A549 (cell line): ENCODE measurements around the gene LGR6. TPM values are rescaled to one million over a fixed set of nuclear protein-coding genes. Genes with fewer than 3 reads are reported as not detected.

Experiments
- ATAC-seq, 2 experiments: fragments of 200-7000 bp in 1 of 2; fragments of >200 bp in 1 of 2; cut with Nextera tagmentation in 1 of 2; cut with Tn5 transposase in 1 of 2; 3 replicates each; pipeline versions ENCODE4 v1.8.0 to v1.9.1; 2018 to 2020; ENCODE audit warnings: mild to moderate bottlenecking in 1 of 2, moderate library complexity in 1 of 2
- CTCF ChIA-PET: fragments of 300-600 bp; sonication (Branson Sonifier 250); formaldehyde crosslinking; extraction: SDS; loops from one replicate; lab custom pipeline; 2021; ENCODE audit warnings: antibody characterized with exemption, inconsistent platforms; lab: Yijun Ruan, JAX
- POLR2A ChIA-PET: fragments of 350-600 bp; formaldehyde crosslinking; extraction: SDS; loops from one replicate; lab custom pipeline; 2021; ENCODE audit warnings: antibody characterized with exemption, inconsistent platforms; lab: Yijun Ruan, JAX
- DNase-seq, 2 experiments: peaks; one replicate each; pipeline versions ENCODE4 v3.0.0 to v3.0.0-alpha.2; 2011 to 2016; ENCODE audit warnings: low read depth in 1 of 2, low spot score in 1 of 2
- FAIRE-seq: peaks from 2 replicates; lab custom pipeline; 2011; peaks lifted over from hg19 to GRCh38; lab: Jason Lieb, UNC
- H3K27ac ChIP-seq, 2 experiments: fragments of >200 bp; sonication (Bioruptor Twin); formaldehyde crosslinking; 3 replicates each; pipeline ENCODE4 v1.5.1; 2016 to 2017
- H3K4me1 ChIP-seq: fragments of >200 bp; sonication (Bioruptor Twin); formaldehyde crosslinking; 3 replicates; pipeline ENCODE4 v1.6.1; 2016
- H3K4me2 ChIP-seq: fragments of >200 bp; sonication (Bioruptor Twin); formaldehyde crosslinking; 3 replicates; pipeline ENCODE4 v1.6.1; 2016
- H3K4me3 ChIP-seq: fragments of >200 bp; sonication (Bioruptor Twin); formaldehyde crosslinking; 3 replicates; pipeline ENCODE4 v1.5.1; 2016
- H3K9me3 ChIP-seq: fragments of >200 bp; sonication (Bioruptor Twin); formaldehyde crosslinking; 3 replicates; pipeline ENCODE4 v1.6.1; 2016
- CBX8 ChIP-seq: fragments of 200-600 bp; sonication (generic); IDR thresholded peaks from 2 replicates; pipeline ENCODE4 v1.6.1; 2016
- CHD2 ChIP-seq: fragments of 150-350 bp; IDR thresholded peaks from 2 replicates; pipeline ENCODE4 v1.6.1; 2014; ENCODE audit warnings: low read length; ENCODE audit not compliant: partially characterized antibody
- EHF ChIP-seq: fragments of 250-450 bp; sonication (Bioruptor Pico); IDR thresholded peaks from 2 replicates; pipeline ENCODE4 v1.5.0; 2020; ENCODE audit warnings: mild to moderate bottlenecking
- FOSL2 ChIP-seq, 2 experiments: fragments of 450-650 bp in 1 of 2; fragments of >200 bp in 1 of 2; sonication (Bioruptor Twin) in 1 of 2; formaldehyde crosslinking; IDR thresholded peaks; 2 replicates each; pipeline versions ENCODE4 v1.5.0 to v1.6.1; 2016 to 2020; ENCODE audit warnings: mild to moderate bottlenecking in 1 of 2, moderate library complexity in 1 of 2
- HDAC2 ChIP-seq: fragments of 200-600 bp; sonication (generic); IDR thresholded peaks from 2 replicates; pipeline ENCODE4 v1.6.1; 2016
- HES2 ChIP-seq: fragments of >200 bp; sonication (Bioruptor Twin); formaldehyde crosslinking; IDR thresholded peaks from 2 replicates; pipeline ENCODE4 v1.6.1; 2016
- HEYL ChIP-seq: fragments of 250-450 bp; sonication (Bioruptor Pico); IDR thresholded peaks from 2 replicates; pipeline ENCODE4 v1.8.0; 2021; ENCODE audit warnings: mild to moderate bottlenecking, moderate library complexity
- HOXB13 ChIP-seq: fragments of 250-450 bp; sonication (Bioruptor Pico); IDR thresholded peaks from 2 replicates; pipeline ENCODE4 v1.5.0; 2020; ENCODE audit warnings: low read depth, mild to moderate bottlenecking, moderate library complexity
- JUN ChIP-seq, 2 experiments: fragments of >200 bp; sonication (Bioruptor Twin); formaldehyde crosslinking; IDR thresholded peaks; 2 replicates in 1 of 2; 3 replicates in 1 of 2; pipeline ENCODE4 v1.6.1; 2016 to 2017
- JUNB ChIP-seq: fragments of >200 bp; sonication (Bioruptor Twin); formaldehyde crosslinking; IDR thresholded peaks from 2 replicates; pipeline ENCODE4 v1.6.1; 2016
- KDM5A ChIP-seq: fragments of 200-600 bp; sonication (generic); IDR thresholded peaks from 2 replicates; pipeline ENCODE4 v1.6.1; 2016; ENCODE audit warnings: antibody characterized with exemption, mild to moderate bottlenecking
- MAFK ChIP-seq: fragments of 450-650 bp; IDR thresholded peaks from 2 replicates; pipeline ENCODE4 v1.6.1; 2014; ENCODE audit not compliant: partially characterized antibody
- MYC ChIP-seq: IDR thresholded peaks from 2 replicates; pipeline ENCODE4 v1.6.1; 2012; ENCODE audit warnings: mild to moderate bottlenecking, inconsistent platforms, low read length, improper control_type of control experiment, borderline replicate concordance
- NPAS2 ChIP-seq: fragments of 250-450 bp; sonication (Bioruptor Pico); IDR thresholded peaks from 2 replicates; pipeline ENCODE4 v1.8.0; 2022; ENCODE audit warnings: mild to moderate bottlenecking, moderate library complexity, borderline replicate concordance
- PHF8 ChIP-seq: fragments of 200-600 bp; sonication (generic); IDR thresholded peaks from 2 replicates; pipeline ENCODE4 v1.6.1; 2016; ENCODE audit warnings: low read depth, mild to moderate bottlenecking, antibody characterized with exemption, moderate library complexity, borderline replicate concordance
- POLR2A ChIP-seq: IDR thresholded peaks from 2 replicates; pipeline ENCODE4 v1.6.1; 2012; ENCODE audit warnings: mild to moderate bottlenecking, low read length
- POLR2AphosphoS2 ChIP-seq: conservative IDR thresholded peaks from 2 replicates; pipeline ENCODE4 v1.6.1; 2012; ENCODE audit warnings: low read length, improper control_type of control experiment, inconsistent platforms
- RAD21 ChIP-seq, 2 experiments: fragments of >200 bp in 1 of 2; sonication (Bioruptor Twin) in 1 of 2; formaldehyde crosslinking in 1 of 2; IDR thresholded peaks in 1 of 2; conservative IDR thresholded peaks in 1 of 2; 2 replicates in 1 of 2; 3 replicates in 1 of 2; pipeline ENCODE4 v1.6.1; 2012 to 2018; ENCODE audit warnings: inconsistent platforms in 1 of 2
- REST ChIP-seq: fragments of 200-600 bp; sonication (generic); IDR thresholded peaks from 2 replicates; pipeline ENCODE4 v1.6.1; 2016; ENCODE audit warnings: antibody characterized with exemption, mild to moderate bottlenecking, moderate library complexity
- SREBF2 ChIP-seq: fragments of 450-650 bp; IDR thresholded peaks from 2 replicates; pipeline ENCODE4 v1.6.1; 2014; ENCODE audit warnings: mild to moderate bottlenecking, moderate library complexity
- TFCP2L1 ChIP-seq: fragments of 250-450 bp; sonication (Bioruptor Pico); IDR thresholded peaks from 2 replicates; pipeline ENCODE4 v1.5.0; 2021; ENCODE audit warnings: mild to moderate bottlenecking
- ZNF302 ChIP-seq: fragments of 250-450 bp; sonication (Bioruptor Pico); IDR thresholded peaks from 2 replicates; pipeline ENCODE4 v1.9.0; 2021; ENCODE audit warnings: inconsistent platforms, mild to moderate bottlenecking, moderate library complexity
- ZSCAN20 ChIP-seq: fragments of 250-450 bp; sonication (Bioruptor Pico); IDR thresholded peaks from 2 replicates; pipeline ENCODE4 v1.8.0; 2022; ENCODE audit warnings: mild to moderate bottlenecking, moderate library complexity
- WGBS: methylation state at CpG from one replicate; pipeline ENCODE4 v1.1.6; 2017; ENCODE audit errors: missing lambda C conversion rate; 5-methylcytosine and 5-hydroxymethylcytosine counted together
- polyA plus RNA-seq, 4 experiments: library from polyadenylated mRNA; depleted of rRNA in 3 of 4; stranded (reverse); fragments of >200 nt; fragmentation: RNase III in 1 of 4; extraction: RNeasy Plus Mini Kit Qiagen cat#74134 plus additional on column Dnase treatment in 1 of 4; gene quantifications; 2 replicates in 3 of 4; 3 replicates in 1 of 4; pipeline ENCODE4 v1.2.3, GENCODE V29; 2011 to 2017
- TF ChIP-seq, protein P1 (sequence below): IDR thresholded peaks from 2 replicates; pipeline ENCODE4 v1.6.1; 2012
- TF ChIP-seq, protein P2 (sequence below): fragments of 250-450 bp; sonication (Bioruptor Pico); IDR thresholded peaks from 2 replicates; pipeline ENCODE4 v1.5.0; 2021; ENCODE audit warnings: mild to moderate bottlenecking, moderate library complexity, borderline replicate concordance
- TF ChIP-seq, protein P3 (sequence below): fragments of 450-650 bp; IDR thresholded peaks from 2 replicates; pipeline ENCODE4 v1.6.1; 2014; ENCODE audit warnings: antibody characterized with exemption
- TF ChIP-seq, protein P4 (sequence below): IDR thresholded peaks from 2 replicates; pipeline ENCODE4 v1.6.1; 2012
- TF ChIP-seq, protein P5 (sequence below): fragments of 150-350 bp; IDR thresholded peaks from 2 replicates; pipeline ENCODE4 v1.6.1; 2014; ENCODE audit warnings: low read depth, mild to moderate bottlenecking, low read length

LGR6 gene
- polyA plus RNA-seq, 2 of the 4 experiments (the other 2 are of a cell fraction) = 0.84 to 1.1 TPM

- no peak for TF ChIP-seq PHF8
- TF ChIP-seq HEYL = no peak
- no peak for TF ChIP-seq POLR2A
Observed at GRCh38 chr1:202264300-202264699, 70.7 kb downstream of the LGR6 start (continued).

DNA sequence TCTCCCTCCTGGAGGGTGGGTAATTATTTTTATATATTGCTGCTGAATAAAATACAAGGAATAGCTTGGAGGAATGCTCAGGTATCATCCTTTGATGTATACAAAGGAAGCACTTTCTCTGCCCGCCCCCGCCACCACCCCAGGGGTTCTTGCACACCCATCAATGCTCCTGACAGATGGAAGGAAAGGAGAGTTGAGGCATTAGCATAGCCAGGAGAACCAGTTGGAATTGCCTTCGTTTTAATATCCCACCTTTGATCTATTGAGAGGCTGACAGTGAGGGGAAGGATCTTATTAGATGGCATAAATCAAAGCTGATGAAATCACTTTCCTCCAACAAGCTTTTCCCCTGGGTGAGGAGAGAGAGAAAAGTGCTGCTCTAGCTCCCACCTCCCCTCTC, 71.1 kb downstream of the LGR6 start:
- CTCF ChIA-PET = interaction anchor here (0.8 to 2.8 kb wide), 6 partner anchors 10 to 79 kb away, joined by 3 to 11 read pairs (median 4); no protein-coding TSS in a partner anchor

GRCh38 chr1:202266061-202266765, 72.6 kb downstream of the LGR6 start:
- no peak overlapping the region for H3K4me3 ChIP-seq
- CTCF ChIA-PET = interaction anchor here (0.6 to 2.8 kb wide), 6 partner anchors 8 to 49 kb away, joined by 3 to 11 read pairs (median 4); no protein-coding TSS in a partner anchor
- peaks cover 4% of the 10 kb centered on the region; the same call in 2 of the 3 replicates for H3K9me3 ChIP-seq
- no peak overlapping the region for H3K4me2 ChIP-seq
- POLR2A ChIA-PET = no interaction called here
- DNase-seq (no peak), FAIRE-seq (no peak), ATAC-seq (no peak)
- no peaks in the 10 kb centered on the region for H3K4me1 ChIP-seq
- 52% methylated on average over 9 of the region's 9 CpGs for WGBS
- H3K27ac ChIP-seq = no peak overlapping the region
- TF ChIP-seq SREBF2 (no peak), HDAC2 (no peak), REST (no peak), ZSCAN20 (no peak), HEYL (no peak), NPAS2 (CRISPR knock-in tag) (no peak), POLR2A (no peak), HOXB13 (CRISPR knock-in tag) (no peak), MYC (no peak), TFCP2L1 (no peak), MAFK (no peak), RAD21 (conservative IDR thresholded peaks at IDR 0.05 in 1 of 2, IDR thresholded peaks at IDR 0.05 in 1 of 2) (no peak), CBX8 (no peak)
- TF ChIP-seq, protein P1, sequence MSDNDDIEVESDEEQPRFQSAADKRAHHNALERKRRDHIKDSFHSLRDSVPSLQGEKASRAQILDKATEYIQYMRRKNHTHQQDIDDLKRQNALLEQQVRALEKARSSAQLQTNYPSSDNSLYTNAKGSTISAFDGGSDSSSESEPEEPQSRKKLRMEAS = no peak
- TF ChIP-seq, protein P2, sequence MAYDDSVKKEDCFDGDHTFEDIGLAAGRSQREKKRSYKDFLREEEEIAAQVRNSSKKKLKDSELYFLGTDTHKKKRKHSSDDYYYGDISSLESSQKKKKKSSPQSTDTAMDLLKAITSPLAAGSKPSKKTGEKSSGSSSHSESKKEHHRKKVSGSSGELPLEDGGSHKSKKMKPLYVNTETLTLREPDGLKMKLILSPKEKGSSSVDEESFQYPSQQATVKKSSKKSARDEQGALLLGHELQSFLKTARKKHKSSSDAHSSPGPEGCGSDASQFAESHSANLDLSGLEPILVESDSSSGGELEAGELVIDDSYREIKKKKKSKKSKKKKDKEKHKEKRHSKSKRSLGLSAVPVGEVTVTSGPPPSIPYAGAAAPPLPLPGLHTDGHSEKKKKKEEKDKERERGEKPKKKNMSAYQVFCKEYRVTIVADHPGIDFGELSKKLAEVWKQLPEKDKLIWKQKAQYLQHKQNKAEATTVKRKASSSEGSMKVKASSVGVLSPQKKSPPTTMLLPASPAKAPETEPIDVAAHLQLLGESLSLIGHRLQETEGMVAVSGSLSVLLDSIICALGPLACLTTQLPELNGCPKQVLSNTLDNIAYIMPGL (CRISPR knock-in tag) = no peak
- TF ChIP-seq, protein P3, sequence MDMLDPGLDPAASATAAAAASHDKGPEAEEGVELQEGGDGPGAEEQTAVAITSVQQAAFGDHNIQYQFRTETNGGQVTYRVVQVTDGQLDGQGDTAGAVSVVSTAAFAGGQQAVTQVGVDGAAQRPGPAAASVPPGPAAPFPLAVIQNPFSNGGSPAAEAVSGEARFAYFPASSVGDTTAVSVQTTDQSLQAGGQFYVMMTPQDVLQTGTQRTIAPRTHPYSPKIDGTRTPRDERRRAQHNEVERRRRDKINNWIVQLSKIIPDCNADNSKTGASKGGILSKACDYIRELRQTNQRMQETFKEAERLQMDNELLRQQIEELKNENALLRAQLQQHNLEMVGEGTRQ = no peak

More for the DNA sequence above, 71.1 kb downstream of the LGR6 start:
- DNase-seq = no peak
- H3K4me2 ChIP-seq = no peak overlapping the region
- H3K9me3 ChIP-seq = peaks cover 4% of the 10 kb centered on the region; the same call in 2 of the 3 replicates
- H3K4me3 ChIP-seq = no peak overlapping the region
- 52% methylated on average over 3 of the region's 3 CpGs for WGBS
- H3K27ac ChIP-seq = no peak overlapping the region
- FAIRE-seq = no peak
- no peak for ATAC-seq
- H3K4me1 ChIP-seq = no peaks in the 10 kb centered on the region
- no peak for TF ChIP-seq JUN (IDR thresholded peaks at IDR 0.05)
- no peak for TF ChIP-seq POLR2AphosphoS2
- no peak for TF ChIP-seq PHF8
- no peak for TF ChIP-seq ZNF302 (CRISPR knock-in tag)
- no peak for TF ChIP-seq CBX8
- TF ChIP-seq TFCP2L1 = no peak
- TF ChIP-seq, protein P4, sequence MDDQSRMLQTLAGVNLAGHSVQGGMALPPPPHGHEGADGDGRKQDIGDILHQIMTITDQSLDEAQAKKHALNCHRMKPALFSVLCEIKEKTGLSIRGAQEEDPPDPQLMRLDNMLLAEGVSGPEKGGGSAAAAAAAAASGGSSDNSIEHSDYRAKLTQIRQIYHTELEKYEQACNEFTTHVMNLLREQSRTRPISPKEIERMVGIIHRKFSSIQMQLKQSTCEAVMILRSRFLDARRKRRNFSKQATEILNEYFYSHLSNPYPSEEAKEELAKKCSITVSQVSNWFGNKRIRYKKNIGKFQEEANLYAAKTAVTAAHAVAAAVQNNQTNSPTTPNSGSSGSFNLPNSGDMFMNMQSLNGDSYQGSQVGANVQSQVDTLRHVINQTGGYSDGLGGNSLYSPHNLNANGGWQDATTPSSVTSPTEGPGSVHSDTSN = no peak
- TF ChIP-seq ZSCAN20 = no peak
- TF ChIP-seq KDM5A = no peak
- TF ChIP-seq, protein P5, sequence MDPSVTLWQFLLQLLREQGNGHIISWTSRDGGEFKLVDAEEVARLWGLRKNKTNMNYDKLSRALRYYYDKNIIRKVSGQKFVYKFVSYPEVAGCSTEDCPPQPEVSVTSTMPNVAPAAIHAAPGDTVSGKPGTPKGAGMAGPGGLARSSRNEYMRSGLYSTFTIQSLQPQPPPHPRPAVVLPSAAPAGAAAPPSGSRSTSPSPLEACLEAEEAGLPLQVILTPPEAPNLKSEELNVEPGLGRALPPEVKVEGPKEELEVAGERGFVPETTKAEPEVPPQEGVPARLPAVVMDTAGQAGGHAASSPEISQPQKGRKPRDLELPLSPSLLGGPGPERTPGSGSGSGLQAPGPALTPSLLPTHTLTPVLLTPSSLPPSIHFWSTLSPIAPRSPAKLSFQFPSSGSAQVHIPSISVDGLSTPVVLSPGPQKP = no peak
- no peak for TF ChIP-seq FOSL2 (IDR thresholded peaks at IDR 0.05)
- TF ChIP-seq FOSL2 (CRISPR knock-in tag; IDR thresholded peaks at IDR 0.05) = no peak
- no peak for TF ChIP-seq JUNB
- no peak for TF ChIP-seq EHF (CRISPR knock-in tag)
- TF ChIP-seq HES2 = no peak
- no peak for TF ChIP-seq CHD2
- POLR2A ChIA-PET = no interaction called here
